ENCODE results near the gene RPL14.
"Not testable (repeated sequence)": the region's sequence is repeated elsewhere in the genome, so short reads cannot be mapped to it uniquely, and the experiment has no call there.

The RPL14 gene

GRCh38 chr3:40462838-40463237 lies 5.7 kb downstream of the RPL14 start:
- not testable (repeated sequence) for DNase-seq (ENCODE audit: low read depth in 3 of 3)

- DNase-seq (ENCODE audit: low read depth in 3 of 3) = no peak
Observed at GRCh38 chr3:40463579-40463978, 6.4 kb downstream of the RPL14 start.

- no peak for DNase-seq (ENCODE audit: low read depth in 3 of 3)
Observed at GRCh38 chr3:40464339-40465110, 7.4 kb downstream of the RPL14 start.

GRCh38 chr3:40465111-40465407 lies 7.9 kb downstream of the RPL14 start:
- DNase-seq (ENCODE audit: low read depth in 3 of 3) = no peak

GRCh38 chr3:40465456-40465855 lies 8.3 kb downstream of the RPL14 start:
- no peak for DNase-seq (ENCODE audit: low read depth in 3 of 3)

- no peak for DNase-seq (ENCODE audit: low read depth in 3 of 3)
Observed at GRCh38 chr3:40468018-40468417, 10.9 kb downstream of the RPL14 start.

- no peak for DNase-seq (ENCODE audit: low read depth in 3 of 3)
Observed at GRCh38 chr3:40470701-40471100, 13.6 kb downstream of the RPL14 start.

GRCh38 chr3:40476478-40477470 lies 19.6 kb downstream of the RPL14 start, which contains the start of gene ZNF619:
TSS of gene ZNF619 (plus strand) at chr3:40477122. CDS start at chr3:40477980, 858 bp downstream.
- DNase-seq (ENCODE audit: low read depth in 3 of 3) = peak in 2 of 3 donors; percentile 13 to 38

- no peak for DNase-seq (ENCODE audit: low read depth in 3 of 3)
Observed at GRCh38 chr3:40477666-40478065, 20.5 kb downstream of the RPL14 start.

- DNase-seq (ENCODE audit: low read depth in 3 of 3) = no peak
Observed at GRCh38 chr3:40487172-40487571, 30.0 kb downstream of the RPL14 start.

- no peak for DNase-seq (ENCODE audit: low read depth in 3 of 3)
Observed at GRCh38 chr3:40490916-40491315, 33.8 kb downstream of the RPL14 start.

- no peak for DNase-seq (ENCODE audit: low read depth in 3 of 3)
Observed at GRCh38 chr3:40494698-40495097, 37.6 kb downstream of the RPL14 start.

GRCh38 chr3:40497288-40497687 lies 40.1 kb downstream of the RPL14 start:
- no peak for DNase-seq (ENCODE audit: low read depth in 3 of 3)

GRCh38 chr3:40499952-40500351 lies 42.8 kb downstream of the RPL14 start:
- no peak for DNase-seq (ENCODE audit: low read depth in 3 of 3)

- DNase-seq (ENCODE audit: low read depth in 3 of 3) = no peak
Observed at GRCh38 chr3:40502034-40502433, 44.9 kb downstream of the RPL14 start.

- no peak for DNase-seq (ENCODE audit: low read depth in 3 of 3)
Observed at GRCh38 chr3:40504636-40505430, 47.7 kb downstream of the RPL14 start.

- peak in 2 of 3 donors; percentile 10 to 24 for DNase-seq (ENCODE audit: low read depth in 3 of 3)
Observed at GRCh38 chr3:40505599-40506462, 48.7 kb downstream of the RPL14 start, which contains the start of gene ZNF620. TSS of gene ZNF620 (plus strand) at chr3:40506039. CDS start at chr3:40506353, 314 bp downstream.

GRCh38 chr3:40511031-40511718 lies 54.0 kb downstream of the RPL14 start:
- DNase-seq (ENCODE audit: low read depth in 3 of 3) = no peak

- no peak for DNase-seq (ENCODE audit: low read depth in 3 of 3)
Observed at GRCh38 chr3:40516201-40516600, 59.1 kb downstream of the RPL14 start.

- DNase-seq (ENCODE audit: low read depth in 3 of 3) = no peak
Observed at GRCh38 chr3:40518067-40518466, 60.9 kb downstream of the RPL14 start.

Data from stimulated activated CD4-positive, alpha-beta T cell treated with anti-CD3 and anti-CD28 coated beads, TNF-alpha, amount 100 ng/mL, for 48 hours (primary cell).